Endodermal cell (in vitro differentiated cells): Measurements from ENCODE around the gene KCNN3. TPM values are rescaled to one million over a fixed set of nuclear protein-coding genes. Genes with fewer than 3 reads are reported as not detected.

ENCODE experiments used
- DNase-seq: peaks from one replicate; pipeline ENCODE4 v3.0.0-alpha.2; 2017
- H3K27ac ChIP-seq: 2 replicates; pipeline ENCODE4 v1.5.1; 2013; ENCODE audit warnings: mild to moderate bottlenecking, low read depth, low read length, moderate library complexity
- H3K27me3 ChIP-seq: 2 replicates; pipeline ENCODE4 v1.6.1; 2013; ENCODE audit warnings: mild to moderate bottlenecking, low read length, moderate library complexity; ENCODE audit not compliant: insufficient read depth, control insufficient read depth, poor library complexity, severe bottlenecking
- H3K36me3 ChIP-seq: 2 replicates; pipeline ENCODE4 v1.7.0; 2013; ENCODE audit warnings: mild to moderate bottlenecking, low read length, moderate library complexity; ENCODE audit not compliant: control insufficient read depth, insufficient read depth
- H3K4me1 ChIP-seq: one replicate; pipeline ENCODE4 v1.7.0; 2013; ENCODE audit warnings: low read length; ENCODE audit not compliant: control insufficient read depth, insufficient read depth
- H3K4me3 ChIP-seq: 2 replicates; pipeline ENCODE4 v1.5.1; 2013; ENCODE audit warnings: mild to moderate bottlenecking, low read length, moderate library complexity
- H3K9ac ChIP-seq: 2 replicates; pipeline ENCODE4 v1.6.1; 2013; ENCODE audit warnings: mild to moderate bottlenecking, low read length, moderate library complexity; ENCODE audit not compliant: poor library complexity, severe bottlenecking; ENCODE audit errors: extremely low read depth
- H3K9me3 ChIP-seq: 2 replicates; pipeline ENCODE4 v1.6.1; 2013; ENCODE audit warnings: mild to moderate bottlenecking, low read length, moderate library complexity; ENCODE audit not compliant: control insufficient read depth
- H3K27ac Mint-ChIP-seq: 2 replicates; pipeline ENCODE4 v1.8.0; 2020; ENCODE audit warnings: mixed read lengths
- H3K27me3 Mint-ChIP-seq: 2 replicates; pipeline ENCODE4 v1.8.0; 2021; ENCODE audit warnings: mild to moderate bottlenecking, mixed read lengths; ENCODE audit not compliant: insufficient read depth
- H3K36me3 Mint-ChIP-seq: 2 replicates; pipeline ENCODE4 v1.8.0; 2020; ENCODE audit warnings: low read depth, mixed read lengths
- H3K4me1 Mint-ChIP-seq: 2 replicates; pipeline ENCODE4 v1.8.0; 2020; ENCODE audit warnings: mixed read lengths
- H3K4me3 Mint-ChIP-seq: 2 replicates; pipeline ENCODE4 v1.8.0; 2020; ENCODE audit warnings: mild to moderate bottlenecking, moderate library complexity, mixed read lengths
- H3K9me3 Mint-ChIP-seq: 2 replicates; pipeline ENCODE4 v1.8.0; 2020; ENCODE audit warnings: mild to moderate bottlenecking, mixed read lengths
- CTCF ChIP-seq: fragments of 200-600 bp; sonication (generic); conservative IDR thresholded peaks from 2 replicates; pipeline ENCODE4 v1.5.0; 2021; ENCODE audit warnings: antibody characterized with exemption, mild to moderate bottlenecking
- WGBS, 2 experiments: methylation state at CpG; one replicate each; pipeline versions ENCODE4 v1.1.5 to v1.1.7; 2013; ENCODE audit warnings: missing lambda C conversion rate in 2 of 2, mixed read lengths in 1 of 2; ENCODE audit not compliant: insufficient coverage in 1 of 2, insufficient read length in 1 of 2; 5-methylcytosine and 5-hydroxymethylcytosine counted together
- total RNA-seq, 2 donors: library from RNA; stranded (reverse); fragmentation: NEBNext Ultra II Directional in 1 of 2; extraction: Animal tissue kit (Norgen Biotek cat#: 25700) in 1 of 2; gene quantifications; 2 replicates in 1 of 2; 3 replicates in 1 of 2; pipeline ENCODE4 v1.2.1, GENCODE V29; 2021

KCNN3 gene
- total RNA-seq, 2 donors from 2014 or later, result 0.57 to 0.75 TPM

- no peaks in the 10 kb centered on the region for H3K27me3 Mint-ChIP-seq
- H3K27ac Mint-ChIP-seq, result peak overlapping the region; percentile 10
- Histone ChIP-seq H3K9me3 (no peaks in the 10 kb centered on the region), H3K27ac (no peak overlapping the region), H3K9ac (no peak overlapping the region), H3K36me3 (no peaks in the 10 kb centered on the region), H3K4me1 (peaks cover 9% of the 10 kb centered on the region), H3K27me3 (no peaks in the 10 kb centered on the region), H3K4me3 (no peak overlapping the region)
- no peaks in the 10 kb centered on the region for H3K9me3 Mint-ChIP-seq
- no peaks in the 10 kb centered on the region for H3K36me3 Mint-ChIP-seq
- peak; percentile 74 for DNase-seq
- no peak for TF ChIP-seq CTCF
- 66 to 77% methylated on average over 2 to 3 of the region's 3 CpGs for WGBS, 2 experiments
- H3K4me1 Mint-ChIP-seq, result peaks cover 20% of the 10 kb centered on the region
- no peak overlapping the region for H3K4me3 Mint-ChIP-seq
Measured at GRCh38 chr1:154839691-154840090, 30.4 kb downstream of the KCNN3 start.

- Mint-ChIP-seq H3K36me3 (no peaks in the 10 kb centered on the region), H3K4me3 (no peak overlapping the region), H3K27me3 (no peaks in the 10 kb centered on the region), H3K27ac (no peak overlapping the region), H3K4me1 (peaks cover 17% of the 10 kb centered on the region), H3K9me3 (no peaks in the 10 kb centered on the region)
- H3K27me3 ChIP-seq, result no peaks in the 10 kb centered on the region
- H3K27ac ChIP-seq, result no peak overlapping the region
- H3K4me3 ChIP-seq, result no peak overlapping the region
- no peaks in the 10 kb centered on the region for H3K9me3 ChIP-seq
- no peak overlapping the region for H3K9ac ChIP-seq
- DNase-seq, result no peak
- TF ChIP-seq CTCF, result no peak
- 92 to 100% methylated on average over 5 to 9 of the region's 9 CpGs for WGBS, 2 experiments
- peaks cover 9% of the 10 kb centered on the region for H3K4me1 ChIP-seq
- H3K36me3 ChIP-seq, result no peaks in the 10 kb centered on the region
Measured at GRCh38 chr1:154838988-154839387, 31.1 kb downstream of the KCNN3 start.

- H3K4me3 ChIP-seq, result no peak overlapping the region
- 84 to 94% methylated on average over 4 to 11 of the region's 11 CpGs for WGBS, 2 experiments
- H3K4me1 Mint-ChIP-seq, result peaks cover 16% of the 10 kb centered on the region
Measured at GRCh38 chr1:154838461-154838860, 31.6 kb downstream of the KCNN3 start.

More at GRCh38 chr1:154838461-154838860, 31.6 kb downstream of the KCNN3 start:
- no peak overlapping the region for H3K27ac ChIP-seq
- Mint-ChIP-seq H3K27ac (no peak overlapping the region), H3K27me3 (no peaks in the 10 kb centered on the region), H3K4me3 (no peak overlapping the region), H3K9me3 (no peaks in the 10 kb centered on the region), H3K36me3 (no peaks in the 10 kb centered on the region)
- no peak overlapping the region for H3K9ac ChIP-seq
- H3K36me3 ChIP-seq, result no peaks in the 10 kb centered on the region
- no peak for DNase-seq
- TF ChIP-seq CTCF, result no peak
- H3K9me3 ChIP-seq, result no peaks in the 10 kb centered on the region
- no peaks in the 10 kb centered on the region for H3K27me3 ChIP-seq
- H3K4me1 ChIP-seq, result peaks cover 9% of the 10 kb centered on the region
